GM18951 (cell line): ENCODE measurements around the gene FKBP5.

Source experiments
- POLR2A ChIP-seq: IDR thresholded peaks from 4 replicates; pipeline ENCODE4 v1.6.1; 2011; ENCODE audit warnings: mild to moderate bottlenecking; ENCODE audit not compliant: insufficient read length, insufficient read depth; ENCODE audit errors: extremely low read depth
- in situ Hi-C: fragments of 300-500 bp; cut with MboI; formaldehyde crosslinking; loops from one replicate; pipeline ENCODE4 v1.12.0; 2022; ENCODE audit warnings: low sequenced_read_pairs, mixed read lengths, inconsistent platforms; ENCODE audit not compliant: unreplicated experiment

FKBP5 gene

GRCh38 chr6:35688605-35689322 lies at the start of gene FKBP5:
Gene FKBP5 (minus strand): TSS chr6:35688915. CDS start chr6:35642824, 46,091 bp downstream.
- in situ Hi-C loops = no loop called here
- TF ChIP-seq POLR2A = peak; percentile 98

DNA sequence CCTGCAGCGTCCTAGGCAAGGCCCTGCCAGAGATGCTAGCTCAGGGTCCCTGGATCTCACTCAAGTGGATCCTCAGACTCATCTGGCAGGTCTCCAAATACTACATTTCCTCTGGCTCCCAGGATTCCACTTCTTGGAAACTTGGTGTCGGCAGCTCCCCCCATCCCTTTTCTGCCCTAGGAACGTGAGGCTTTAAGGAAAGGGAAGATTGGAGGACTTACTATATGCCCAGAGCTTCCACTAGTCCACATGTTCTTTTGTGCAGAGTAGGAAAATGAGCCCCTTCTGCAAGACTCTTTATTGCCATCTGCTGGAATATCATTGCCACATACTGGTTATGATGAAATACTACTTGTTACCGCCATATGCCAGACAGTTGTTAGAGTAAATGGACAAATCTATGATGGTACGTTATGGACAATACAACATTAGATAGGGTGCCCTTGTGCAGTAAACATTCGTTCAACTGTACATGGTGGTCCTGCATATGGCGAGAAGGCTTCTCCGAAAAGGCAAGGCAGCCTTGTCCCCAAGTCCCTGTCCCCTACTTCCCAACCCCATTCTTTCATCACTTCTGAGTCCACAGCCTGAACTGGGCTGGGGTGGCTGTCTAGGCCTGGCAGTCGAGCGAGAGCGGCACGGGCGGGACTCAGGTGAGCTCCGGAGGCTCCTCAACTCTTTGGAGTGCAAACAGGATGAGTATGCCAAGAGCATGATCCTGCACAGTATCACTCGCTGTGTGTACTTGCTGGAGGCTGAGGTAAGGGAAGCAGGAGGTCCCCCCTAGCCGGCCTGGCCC lies 48.9 kb upstream of the FKBP5 start:
- no peak for TF ChIP-seq POLR2A
- in situ Hi-C loops = loop anchor here (5.0 to 25.0 kb wide), 2 partner anchors 155 to 425 kb away; no protein-coding TSS in a partner anchor

DNA sequence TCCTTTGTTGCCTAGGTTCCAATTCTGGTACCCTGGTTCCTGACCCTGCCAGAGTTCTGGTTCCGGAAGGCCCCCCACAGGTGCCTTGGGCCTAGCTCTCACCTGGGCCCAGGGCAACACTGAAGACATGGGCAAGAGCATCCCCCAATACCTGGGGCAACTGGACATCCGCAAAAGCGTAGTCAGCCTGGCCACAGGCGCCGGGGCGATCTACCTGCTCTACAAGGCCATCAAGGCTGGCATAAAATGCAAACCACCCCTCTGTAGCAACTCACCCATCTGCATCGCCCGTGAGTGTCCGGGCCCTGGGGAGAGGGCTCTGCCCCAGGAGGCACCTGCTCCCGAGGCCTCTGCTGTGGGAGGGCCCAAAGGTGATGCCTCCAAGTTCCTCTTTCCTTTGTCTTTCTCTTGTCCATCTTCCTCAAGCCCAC lies 48.3 kb upstream of the FKBP5 start, which contains the start of gene ARMC12:
Gene ARMC12, plus strand, starts transcription at position 51 of the 431 bp plus-strand sequence. Its CDS starts 77 bp downstream, at position 128.
- no peak for TF ChIP-seq POLR2A
- in situ Hi-C loops = loop anchor here (5.0 to 25.0 kb wide), 2 partner anchors 155 to 425 kb away; no protein-coding TSS in a partner anchor

DNA sequence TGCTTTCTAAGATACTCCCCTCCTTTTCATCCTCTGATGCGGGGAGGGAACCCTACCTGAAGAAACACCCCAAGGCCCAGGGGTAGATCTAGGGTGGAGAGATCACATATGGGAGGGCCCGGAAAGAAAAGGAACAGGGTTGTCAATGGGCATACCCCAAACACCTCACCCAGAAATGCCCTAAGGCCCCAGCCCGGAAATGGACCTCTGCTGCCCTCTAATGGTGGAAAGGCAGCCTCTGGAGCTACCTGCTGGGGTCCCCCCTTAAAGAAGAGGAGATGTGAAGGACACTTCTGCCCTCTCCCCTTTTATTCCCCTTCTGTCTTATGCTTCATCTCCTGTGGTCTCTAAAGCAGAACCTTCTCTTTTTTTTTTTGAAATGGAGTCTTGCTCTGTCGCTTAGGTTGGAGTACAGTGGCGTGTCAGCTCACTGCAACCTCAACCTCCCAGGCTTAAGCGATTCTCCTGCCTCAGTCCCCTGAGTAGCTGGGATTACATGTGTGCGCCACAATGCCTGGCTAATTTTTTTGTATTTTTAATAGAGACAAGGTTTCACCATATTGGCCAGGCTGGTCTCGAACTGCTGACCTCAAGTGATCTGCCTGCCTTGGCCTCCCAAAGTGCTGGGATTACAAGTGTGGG lies 47.7 kb upstream of the FKBP5 start:
- TF ChIP-seq POLR2A = no peak
- in situ Hi-C loops = loop anchor here (5.0 to 25.0 kb wide), 2 partner anchors 154 to 424 kb away; no protein-coding TSS in a partner anchor

- in situ Hi-C loops = loop anchor here (5.0 to 25.0 kb wide), 2 partner anchors 153 to 423 kb away; no protein-coding TSS in a partner anchor
- no peak for TF ChIP-seq POLR2A
These were observed 46.7 kb upstream of the FKBP5 start for GRCh38 chr6:35735452-35735851.

DNA sequence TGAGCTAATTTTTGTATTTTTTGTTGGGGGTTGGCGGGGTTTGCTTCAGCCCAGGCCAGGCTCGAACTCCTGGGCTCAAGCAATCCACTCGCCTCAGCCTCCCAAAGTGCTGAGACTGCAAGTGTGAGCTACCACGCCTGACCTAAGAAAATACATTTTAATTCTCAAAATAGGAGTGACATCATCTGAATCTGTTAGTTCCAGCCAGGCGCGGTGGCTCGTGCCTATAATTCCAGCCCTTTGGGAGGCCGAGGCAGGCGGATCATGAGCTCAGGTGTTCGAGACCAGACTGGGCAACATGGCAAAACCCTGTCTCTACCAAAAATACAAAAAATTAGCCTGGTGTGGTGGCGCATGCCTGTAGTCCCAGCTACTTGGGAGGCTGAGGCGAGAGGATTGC lies 45.6 kb upstream of the FKBP5 start:
- in situ Hi-C loops = loop anchor here (25.0 kb wide), 1 partner anchor 422 kb away; no protein-coding TSS in a partner anchor

DNA sequence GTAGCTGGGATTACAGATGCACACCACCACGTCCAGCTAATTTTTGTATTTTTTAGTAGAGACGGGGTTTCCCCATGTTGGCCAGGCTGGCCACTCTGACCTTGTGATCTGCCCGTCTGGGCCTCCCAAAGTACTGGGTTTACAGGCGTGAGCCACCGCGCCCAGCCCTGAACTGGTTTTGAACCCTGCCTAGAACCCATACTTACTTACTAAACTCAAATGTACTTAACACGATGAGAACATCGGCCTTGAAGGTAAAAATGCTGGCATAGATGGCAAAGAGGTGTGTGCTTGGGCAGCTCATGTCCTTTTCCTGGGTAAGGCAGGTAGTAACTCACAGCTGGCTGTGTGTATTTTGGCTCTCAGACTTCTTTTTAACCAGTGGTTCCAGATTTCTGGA lies 44.9 kb upstream of the FKBP5 start:
- in situ Hi-C loops = loop anchor here (25.0 kb wide), 1 partner anchor 421 kb away; no protein-coding TSS in a partner anchor
- TF ChIP-seq POLR2A = no peak

- in situ Hi-C loops = loop anchor here (25.0 kb wide), 1 partner anchor 420 kb away; no protein-coding TSS in a partner anchor
- TF ChIP-seq POLR2A = peak; percentile 55
These were observed 43.2 kb upstream of the FKBP5 start for GRCh38 chr6:35731736-35732532.

- peak; percentile 71 for TF ChIP-seq POLR2A
- in situ Hi-C loops = loop anchor here (25.0 kb wide), 1 partner anchor 419 kb away; no protein-coding TSS in a partner anchor
These were observed 42.7 kb upstream of the FKBP5 start for GRCh38 chr6:35731414-35731735.

DNA sequence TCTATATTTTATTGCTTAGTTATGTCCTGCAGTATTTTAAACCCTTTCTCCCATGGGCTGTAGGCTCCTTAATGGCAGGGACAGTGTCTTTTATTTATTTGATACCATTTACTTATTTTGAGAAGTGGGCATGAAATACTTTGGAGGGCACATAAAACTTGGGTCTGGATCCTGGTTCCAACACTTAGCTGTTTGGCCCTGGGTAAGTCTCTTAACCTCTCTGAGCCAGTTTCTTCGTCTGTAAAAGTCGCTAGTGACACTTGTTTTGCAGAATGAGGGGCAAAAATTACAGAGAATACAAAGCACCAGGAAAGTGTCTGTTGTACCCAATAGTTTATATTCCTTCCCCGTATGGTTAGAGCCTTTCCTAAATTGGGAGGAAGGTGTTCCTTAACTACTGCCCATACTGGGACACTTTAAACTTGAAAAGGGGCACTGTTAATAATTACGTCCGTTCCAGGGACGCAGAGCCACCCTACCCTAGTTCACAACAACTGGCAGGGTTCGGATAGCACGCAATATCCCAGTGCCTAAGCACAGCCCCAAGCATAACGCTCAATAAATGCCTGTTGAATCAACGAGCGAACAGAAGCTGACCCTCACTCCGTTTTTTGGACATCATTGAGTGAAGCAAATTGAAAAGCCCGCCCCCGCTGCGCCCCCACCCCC lies 42.2 kb upstream of the FKBP5 start:
- no peak for TF ChIP-seq POLR2A
- in situ Hi-C loops = loop anchor here (25.0 kb wide), 1 partner anchor 419 kb away; no protein-coding TSS in a partner anchor

DNA sequence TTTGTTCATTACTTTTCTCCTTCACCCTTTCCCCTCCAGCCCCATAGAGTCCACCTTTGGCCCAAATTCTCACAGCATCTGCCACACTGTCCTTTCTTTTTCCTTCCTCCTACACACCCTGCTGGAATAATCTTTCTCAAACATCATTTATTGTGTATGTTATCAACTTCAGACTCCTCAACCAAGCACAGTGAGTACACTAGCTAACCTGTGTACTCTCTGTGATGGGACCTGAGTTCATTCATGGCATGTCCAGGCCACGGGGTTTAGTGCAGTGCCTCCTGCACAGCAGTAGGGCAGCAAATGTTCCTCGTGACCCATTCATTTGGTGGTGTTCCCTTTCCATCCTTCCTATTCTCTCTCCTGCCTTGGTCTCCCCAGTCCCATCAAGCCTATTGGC lies 41.0 kb upstream of the FKBP5 start:
- in situ Hi-C loops = loop anchor here (25.0 kb wide), 1 partner anchor 417 kb away; no protein-coding TSS in a partner anchor
- no peak for TF ChIP-seq POLR2A

- no peak for TF ChIP-seq POLR2A
- in situ Hi-C loops = loop anchor here (25.0 kb wide), 1 partner anchor 417 kb away; no protein-coding TSS in a partner anchor
These were observed 40.3 kb upstream of the FKBP5 start for GRCh38 chr6:35728683-35729678.
